Endothelial cell of umbilical vein (primary cell): ENCODE results near the gene SCGB1A1.

ENCODE experiments used
- EZH2 ChIP-seq: IDR thresholded peaks from 2 replicates; pipeline ENCODE4 v1.6.1; 2012; ENCODE audit warnings: borderline replicate concordance, low read depth, mild to moderate bottlenecking, moderate library complexity, low read length, inconsistent platforms; ENCODE audit not compliant: severe bottlenecking
- FOS ChIP-seq: IDR thresholded peaks from 2 replicates; pipeline ENCODE4 v1.6.1; 2011; ENCODE audit warnings: mild to moderate bottlenecking, low read length, moderate library complexity, borderline replicate concordance; ENCODE audit not compliant: insufficient read depth
- GATA2 ChIP-seq: IDR thresholded peaks from 2 replicates; pipeline ENCODE4 v1.7.0; 2011; ENCODE audit warnings: low read depth, mild to moderate bottlenecking, moderate library complexity, mixed read lengths, low read length; ENCODE audit not compliant: insufficient read length, insufficient read depth
- JUN ChIP-seq: IDR thresholded peaks from 2 replicates; pipeline ENCODE4 v1.6.1; 2011; ENCODE audit warnings: borderline replicate concordance, low read depth; ENCODE audit not compliant: insufficient read length, insufficient read depth
- MYC ChIP-seq: IDR thresholded peaks from one replicate; pipeline ENCODE4 v1.6.1; 2011; ENCODE audit warnings: mild to moderate bottlenecking, low read depth, low read length
- POLR2A ChIP-seq: IDR thresholded peaks from 2 replicates; pipeline ENCODE4 v1.6.1; 2012; ENCODE audit warnings: low read depth, mild to moderate bottlenecking, control low read depth, low read length
- POLR2AphosphoS5 ChIP-seq: IDR thresholded peaks from 2 replicates; pipeline ENCODE4 v1.6.1; 2012; ENCODE audit warnings: low read depth, mild to moderate bottlenecking, control low read depth, low read length, moderate library complexity; ENCODE audit not compliant: insufficient read depth
- TF ChIP-seq, protein P1 (sequence below), 2 donors: IDR thresholded peaks; 1 replicate in 1 of 2; 2 replicates in 1 of 2; pipeline ENCODE4 v1.5.1; 2011; ENCODE audit warnings: low read length in 2 of 2, mild to moderate bottlenecking in 2 of 2, moderate library complexity in 2 of 2, control low read depth in 1 of 2, inconsistent platforms in 1 of 2, low read depth in 1 of 2; ENCODE audit not compliant: insufficient read depth in 1 of 2; ENCODE audit errors: extremely low read depth in 1 of 2

DNA sequence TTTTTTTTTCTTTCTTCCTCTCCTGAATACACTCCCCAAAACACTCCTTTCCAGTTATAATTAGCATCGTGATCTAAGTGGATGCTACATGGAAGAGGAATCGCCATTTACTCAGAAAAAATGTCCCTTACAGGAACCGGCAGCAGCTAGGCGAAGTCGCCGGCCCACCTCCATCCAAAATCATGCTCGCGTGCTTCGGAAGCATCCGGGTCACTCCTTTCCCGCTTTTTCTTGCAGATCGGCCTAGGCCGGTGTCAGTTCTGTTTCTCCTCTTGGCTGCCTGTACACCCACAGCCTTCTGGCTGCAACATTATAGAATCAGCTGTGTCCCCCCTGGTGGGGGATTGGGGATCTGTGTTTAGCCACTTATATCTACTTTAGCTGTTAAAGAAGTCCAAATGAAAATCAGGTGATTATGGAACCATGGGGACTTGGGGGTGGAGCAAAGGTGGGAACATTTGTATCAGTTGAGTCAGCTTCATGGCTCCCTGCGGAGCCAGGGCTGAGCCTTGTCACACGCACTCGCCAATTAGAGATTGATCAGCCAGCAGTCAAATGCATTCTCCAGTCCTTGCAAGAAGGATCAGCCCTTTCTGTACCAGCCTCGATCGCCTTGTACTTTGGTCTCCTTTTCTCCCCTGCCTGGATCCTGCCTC lies 45.2 kb upstream of the SCGB1A1 start:
- TF ChIP-seq, protein P1, sequence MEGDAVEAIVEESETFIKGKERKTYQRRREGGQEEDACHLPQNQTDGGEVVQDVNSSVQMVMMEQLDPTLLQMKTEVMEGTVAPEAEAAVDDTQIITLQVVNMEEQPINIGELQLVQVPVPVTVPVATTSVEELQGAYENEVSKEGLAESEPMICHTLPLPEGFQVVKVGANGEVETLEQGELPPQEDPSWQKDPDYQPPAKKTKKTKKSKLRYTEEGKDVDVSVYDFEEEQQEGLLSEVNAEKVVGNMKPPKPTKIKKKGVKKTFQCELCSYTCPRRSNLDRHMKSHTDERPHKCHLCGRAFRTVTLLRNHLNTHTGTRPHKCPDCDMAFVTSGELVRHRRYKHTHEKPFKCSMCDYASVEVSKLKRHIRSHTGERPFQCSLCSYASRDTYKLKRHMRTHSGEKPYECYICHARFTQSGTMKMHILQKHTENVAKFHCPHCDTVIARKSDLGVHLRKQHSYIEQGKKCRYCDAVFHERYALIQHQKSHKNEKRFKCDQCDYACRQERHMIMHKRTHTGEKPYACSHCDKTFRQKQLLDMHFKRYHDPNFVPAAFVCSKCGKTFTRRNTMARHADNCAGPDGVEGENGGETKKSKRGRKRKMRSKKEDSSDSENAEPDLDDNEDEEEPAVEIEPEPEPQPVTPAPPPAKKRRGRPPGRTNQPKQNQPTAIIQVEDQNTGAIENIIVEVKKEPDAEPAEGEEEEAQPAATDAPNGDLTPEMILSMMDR (IDR thresholded peaks at IDR 0.05; ENCODE audit: extremely low read depth in 1 of 2, insufficient read depth in 1 of 2, low read depth in 1 of 2, low read length in 2 of 2), result no peak
- TF ChIP-seq POLR2A (no peak), POLR2AphosphoS5 (no peak), EZH2 (no peak), JUN (no peak), FOS (no peak), MYC (no peak), GATA2 (no peak)
